NCI-H748 (cell line): ENCODE data around the gene HCFC1.

ENCODE experiments used
- DNase-seq: peaks from one replicate; lab custom pipeline; 2025; ENCODE audit not compliant: unreplicated experiment; lab: John Stamatoyannopoulos, UW

The HCFC1 gene

GRCh38 chrX:153971450-153972367, at the start of gene HCFC1:
Gene HCFC1, minus strand, starts transcription at chrX:153971818. Its CDS starts 978 bp downstream, at chrX:153970840.
- peak; percentile 94 for DNase-seq

- no peak for DNase-seq
Measured at GRCh38 chrX:154021131-154021611, 49.6 kb upstream of the HCFC1 start.

- no peak for DNase-seq
Measured at GRCh38 chrX:154020536-154021115, 49.0 kb upstream of the HCFC1 start.

GRCh38 chrX:154019633-154020528, 48.3 kb upstream of the HCFC1 start, which contains the start of gene IRAK1:
Gene IRAK1, minus strand, starts transcription at chrX:154019902. Its CDS starts 90 bp downstream, at chrX:154019812.
- peak; percentile 61 for DNase-seq

- peak; percentile 34 for DNase-seq
Measured at GRCh38 chrX:154019061-154019621, 47.5 kb upstream of the HCFC1 start.

- DNase-seq, result no peak
Measured at GRCh38 chrX:154018518-154019060, 47.0 kb upstream of the HCFC1 start.

- DNase-seq, result no peak
Measured at GRCh38 chrX:154017766-154018517, 46.3 kb upstream of the HCFC1 start.

- DNase-seq, result no peak
Measured at GRCh38 chrX:154016366-154017076, 44.9 kb upstream of the HCFC1 start.

- no peak for DNase-seq
Measured at GRCh38 chrX:154015581-154016264, 44.1 kb upstream of the HCFC1 start.

- DNase-seq, result no peak
Measured at GRCh38 chrX:154014429-154015380, 43.1 kb upstream of the HCFC1 start.

GRCh38 chrX:154013614-154014360, 42.2 kb upstream of the HCFC1 start:
- peak; percentile 27 for DNase-seq

- DNase-seq, result no peak
Measured at GRCh38 chrX:154013001-154013421, 41.4 kb upstream of the HCFC1 start.

GRCh38 chrX:154012336-154012991, 40.8 kb upstream of the HCFC1 start:
- no peak for DNase-seq

- DNase-seq, result no peak
Measured at GRCh38 chrX:154011376-154012335, 40.0 kb upstream of the HCFC1 start.
